GM12873 (cell line): ENCODE data around the gene ETFA.
A peak's percentile ranks its signal among the peaks of the same experiment; 100 is the strongest.

ENCODE experiments used
- TF ChIP-seq, protein P1 (sequence below): IDR thresholded peaks from 2 replicates; pipeline ENCODE4 v1.5.1; 2012; ENCODE audit warnings: low read depth, mild to moderate bottlenecking, moderate library complexity, low read length, control low read depth; ENCODE audit not compliant: insufficient read depth; ENCODE audit errors: missing control alignments

Gene ETFA

DNA sequence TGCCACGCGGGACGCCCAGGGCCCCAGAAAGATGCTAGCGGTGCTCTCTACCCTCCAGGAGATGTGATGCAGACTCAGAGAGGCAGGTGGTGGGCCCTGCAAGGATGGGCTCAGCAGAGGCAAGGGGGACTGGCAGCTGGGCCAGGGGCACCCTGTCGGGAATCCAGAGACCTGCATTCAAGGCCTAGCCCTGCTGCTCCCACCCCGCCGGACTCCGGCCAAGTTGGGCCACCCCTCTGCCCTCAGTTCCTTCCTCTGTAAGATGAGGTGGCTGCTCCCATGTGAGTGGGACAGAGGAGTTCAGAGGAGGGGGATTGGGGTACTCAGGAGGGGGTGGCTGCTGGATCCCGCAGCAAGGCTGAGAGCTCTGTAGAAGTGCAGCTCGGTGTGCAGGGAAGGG is 135.2 kb downstream of the ETFA start:
- TF ChIP-seq, protein P1, sequence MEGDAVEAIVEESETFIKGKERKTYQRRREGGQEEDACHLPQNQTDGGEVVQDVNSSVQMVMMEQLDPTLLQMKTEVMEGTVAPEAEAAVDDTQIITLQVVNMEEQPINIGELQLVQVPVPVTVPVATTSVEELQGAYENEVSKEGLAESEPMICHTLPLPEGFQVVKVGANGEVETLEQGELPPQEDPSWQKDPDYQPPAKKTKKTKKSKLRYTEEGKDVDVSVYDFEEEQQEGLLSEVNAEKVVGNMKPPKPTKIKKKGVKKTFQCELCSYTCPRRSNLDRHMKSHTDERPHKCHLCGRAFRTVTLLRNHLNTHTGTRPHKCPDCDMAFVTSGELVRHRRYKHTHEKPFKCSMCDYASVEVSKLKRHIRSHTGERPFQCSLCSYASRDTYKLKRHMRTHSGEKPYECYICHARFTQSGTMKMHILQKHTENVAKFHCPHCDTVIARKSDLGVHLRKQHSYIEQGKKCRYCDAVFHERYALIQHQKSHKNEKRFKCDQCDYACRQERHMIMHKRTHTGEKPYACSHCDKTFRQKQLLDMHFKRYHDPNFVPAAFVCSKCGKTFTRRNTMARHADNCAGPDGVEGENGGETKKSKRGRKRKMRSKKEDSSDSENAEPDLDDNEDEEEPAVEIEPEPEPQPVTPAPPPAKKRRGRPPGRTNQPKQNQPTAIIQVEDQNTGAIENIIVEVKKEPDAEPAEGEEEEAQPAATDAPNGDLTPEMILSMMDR: no peak

DNA sequence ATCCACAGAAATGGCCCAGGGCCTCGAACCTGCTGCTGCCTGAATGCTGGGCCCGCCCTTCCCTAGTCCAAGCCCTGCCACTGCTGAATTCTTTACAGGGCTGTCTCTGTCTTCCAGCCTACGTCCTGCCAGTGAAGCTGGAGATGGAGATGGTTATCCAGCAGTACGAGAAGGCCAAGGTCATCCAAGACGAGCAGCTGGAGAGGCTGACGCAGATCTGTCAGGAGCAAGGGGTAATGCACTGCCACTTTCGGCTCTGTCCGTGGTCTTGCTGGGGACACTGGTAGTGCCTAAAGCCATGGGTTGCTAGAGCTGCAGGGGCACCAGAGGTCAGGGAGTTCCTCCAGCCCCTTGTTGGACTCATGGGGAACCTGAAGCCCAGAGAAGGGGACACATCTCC is 135.8 kb downstream of the ETFA start:
- TF ChIP-seq, protein P1: no peak

DNA sequence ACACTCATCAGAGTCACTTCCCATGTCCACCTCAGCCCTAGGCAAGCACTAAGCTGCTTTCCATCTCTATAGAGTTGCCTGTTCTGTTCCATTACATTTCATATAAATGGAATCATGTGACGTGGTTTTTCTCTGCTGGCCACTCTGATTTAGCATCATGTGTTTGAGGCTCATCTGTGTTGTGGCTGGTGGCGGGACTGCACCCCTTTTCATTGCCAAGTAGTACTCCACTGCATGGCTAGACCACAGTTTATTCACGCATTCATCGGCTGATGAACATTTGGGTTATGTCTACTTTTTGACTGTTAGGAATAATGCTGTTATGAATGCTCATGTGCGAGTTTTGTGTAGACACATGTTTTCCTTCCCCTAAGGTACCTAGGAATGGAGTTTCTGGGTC is 136.6 kb downstream of the ETFA start:
- TF ChIP-seq, protein P1: peak; percentile 1

DNA sequence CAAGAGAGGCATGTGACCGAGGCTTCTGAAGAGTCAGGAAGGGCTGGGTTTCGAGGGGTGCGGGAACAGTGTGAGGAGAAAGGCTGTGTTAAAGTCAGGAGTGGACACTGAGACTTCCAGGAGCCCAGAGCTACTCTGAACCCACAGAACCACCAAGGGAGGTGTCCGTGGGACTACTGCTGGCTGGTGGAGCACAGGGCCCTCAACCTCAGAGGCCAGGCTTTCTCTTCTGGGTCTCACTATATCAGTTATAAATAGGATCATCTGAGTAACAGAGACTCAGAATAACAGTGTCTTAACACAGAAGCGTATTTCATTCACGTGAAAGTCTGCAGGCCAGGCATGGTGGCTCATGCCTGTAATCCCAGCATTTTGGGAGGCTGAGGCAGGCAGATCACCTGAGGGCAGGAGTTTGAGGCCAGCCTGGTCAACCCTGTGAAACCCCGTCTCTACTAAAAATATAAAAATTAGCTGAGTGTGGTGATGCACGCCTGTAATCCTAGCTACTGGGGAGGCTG is 137.9 kb downstream of the ETFA start:
- TF ChIP-seq, protein P1: no peak

DNA sequence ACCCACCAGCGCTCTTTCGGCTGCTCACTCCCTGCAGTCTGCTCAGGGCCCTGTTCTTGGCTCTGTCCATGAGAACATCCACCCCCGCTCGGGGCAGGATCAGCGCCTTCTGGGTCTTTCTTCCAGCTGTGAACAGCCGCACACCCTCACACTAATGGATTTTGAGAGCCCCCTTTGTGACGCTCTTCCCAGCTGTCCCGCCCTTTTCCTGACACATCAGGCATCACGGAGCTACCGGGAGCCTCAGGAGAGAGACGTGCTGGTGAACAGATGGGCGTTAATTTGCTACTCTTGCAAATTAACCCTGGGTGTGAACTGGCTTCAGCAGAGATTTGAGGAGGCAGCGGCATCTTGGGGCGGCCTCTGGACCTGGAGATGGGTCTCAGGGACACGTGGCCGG is 138.5 kb downstream of the ETFA start:
- TF ChIP-seq, protein P1: no peak

DNA sequence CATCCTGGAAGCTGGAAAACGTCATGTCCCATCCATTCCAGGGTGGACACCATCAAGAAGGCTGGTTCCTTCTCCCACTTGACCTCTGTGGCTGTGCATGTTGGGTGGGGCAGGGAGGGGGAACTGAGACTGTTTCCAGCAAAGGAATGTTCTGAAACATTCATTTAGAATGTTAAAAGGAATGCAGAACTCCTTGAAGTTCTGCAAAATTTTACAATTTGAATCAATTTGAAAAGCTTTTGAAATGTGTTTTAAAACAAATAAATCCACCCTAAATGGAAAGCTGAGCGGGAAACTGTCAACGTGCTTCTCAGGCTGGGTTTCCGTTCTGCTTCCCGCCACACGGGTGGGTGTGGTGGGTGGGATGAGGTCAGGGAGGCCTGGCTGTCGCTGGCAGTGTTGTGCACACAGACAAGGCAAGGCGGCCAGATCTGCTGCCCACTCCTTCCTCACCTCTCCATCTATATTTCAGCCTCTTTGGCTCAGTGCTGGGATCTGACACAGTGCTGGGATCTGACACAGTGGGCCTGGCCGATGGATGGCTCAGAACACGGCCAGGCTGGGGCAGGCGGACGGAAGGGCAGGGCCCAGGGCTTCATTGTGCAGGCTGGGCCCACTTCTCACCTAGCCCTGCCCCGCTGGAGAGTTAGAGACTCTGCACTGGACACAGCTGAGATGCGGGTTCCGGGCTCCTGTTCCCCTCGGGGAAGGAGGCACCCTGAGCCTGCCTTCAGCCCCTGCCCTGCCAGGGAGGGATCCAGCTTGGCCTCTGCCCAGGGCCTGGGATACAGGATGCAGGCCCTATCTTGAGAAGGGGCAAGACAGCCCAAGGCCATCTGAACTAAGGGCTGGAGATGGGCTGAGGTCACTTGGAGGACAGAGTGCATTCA is 141.1 kb downstream of the ETFA start:
- TF ChIP-seq, protein P1: no peak

DNA sequence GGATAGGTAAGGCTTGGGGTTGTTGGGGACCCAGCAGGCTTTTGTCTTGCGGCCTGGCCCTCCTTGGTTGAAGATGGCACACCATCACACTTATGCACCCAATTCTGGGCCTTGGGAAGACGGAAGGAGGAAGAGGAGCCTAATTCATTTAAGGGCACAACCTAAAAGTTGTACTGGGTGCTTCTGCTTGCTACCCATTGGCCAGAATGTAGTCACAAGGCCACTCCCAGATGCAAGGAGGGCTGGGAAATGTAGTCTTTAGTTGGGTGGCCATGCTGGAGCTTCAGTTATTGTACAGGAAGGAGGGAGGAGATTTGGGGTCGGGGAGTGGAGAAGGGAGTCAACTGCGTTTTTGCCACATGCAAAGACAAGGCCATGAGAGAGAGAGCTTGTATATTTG is 142.3 kb downstream of the ETFA start:
- TF ChIP-seq, protein P1: no peak
